ENCODE measurements around the gene PCDHAC1.

- TF ChIP-seq POLR2AphosphoS5 (IDR thresholded peaks at IDR 0.05; ENCODE audit: borderline replicate concordance, low read depth, low read length) (no peak), EZH2 (IDR thresholded peaks at IDR 0.05) (no peak), FOXP2 (optimal IDR thresholded peaks at IDR 0.05; ENCODE audit: control extremely low read depth, extremely low read length, insufficient read depth) (no peak)
Measured at GRCh38 chr5:140883373-140883772, 42.7 kb upstream of the PCDHAC1 start.

Data from SK-N-MC (cell line).